Naive thymus-derived CD4-positive, alpha-beta T cell (primary cell): Measurements from ENCODE around the gene AOPEP. TPM values are rescaled to one million over a fixed set of nuclear protein-coding genes. Genes with fewer than 3 reads are reported as not detected.

Experiments used
- ATAC-seq: fragments of 150-1000 bp; cut with Tn5 transposase; 2 replicates; pipeline ENCODE4 v1.10.0; 2021; ENCODE audit warnings: mild to moderate bottlenecking, moderate library complexity
- CTCF ChIA-PET: fragments of 350-600 bp; sonication (Branson Sonifier 250); formaldehyde crosslinking; loops from one replicate; lab custom pipeline; 2021; ENCODE audit warnings: antibody characterized with exemption; lab: Charles Lee
- POLR2A ChIA-PET: fragments of 350-600 bp; sonication (Branson Sonifier 250); formaldehyde crosslinking; loops from one replicate; lab custom pipeline; 2021; ENCODE audit warnings: antibody characterized with exemption, inconsistent platforms; lab: Charles Lee
- DNase-seq, 9 donors: peaks; one replicate each; pipeline versions ENCODE4 v3.0.0 to v3.0.0-alpha.2; 2020 to 2022; ENCODE audit warnings: mixed read lengths in 1 of 9
- H3K27ac ChIP-seq: one replicate; pipeline ENCODE4 v1.7.0; 2013; ENCODE audit warnings: mild to moderate bottlenecking, low read depth, low read length, moderate library complexity
- H3K27me3 ChIP-seq, 2 donors: one replicate each; pipeline ENCODE4 v1.7.0; 2013; ENCODE audit warnings: low read length in 2 of 2, mild to moderate bottlenecking in 2 of 2, moderate library complexity in 2 of 2; ENCODE audit not compliant: control insufficient read depth in 2 of 2, insufficient read depth in 2 of 2
- H3K36me3 ChIP-seq, 3 experiments: 1 replicate in 2 of 3; 2 replicates in 1 of 3; pipeline ENCODE4 v1.7.0; 2013; ENCODE audit warnings: low read length in 3 of 3, mild to moderate bottlenecking in 3 of 3, moderate library complexity in 1 of 3; ENCODE audit not compliant: insufficient read depth in 3 of 3, control insufficient read depth in 2 of 3
- H3K4me1 ChIP-seq, 2 donors: one replicate each; pipeline ENCODE4 v1.7.0; 2013; ENCODE audit warnings: low read length in 2 of 2, mild to moderate bottlenecking in 2 of 2, moderate library complexity in 1 of 2; ENCODE audit not compliant: control insufficient read depth in 2 of 2, insufficient read depth in 2 of 2
- H3K4me3 ChIP-seq: 2 replicates; pipeline ENCODE4 v1.7.0; 2013; ENCODE audit warnings: mild to moderate bottlenecking, low read length
- H3K9me3 ChIP-seq, 3 experiments: 1 replicate in 2 of 3; 2 replicates in 1 of 3; pipeline ENCODE4 v1.7.0; 2013; ENCODE audit warnings: low read length in 3 of 3; ENCODE audit not compliant: control insufficient read depth in 2 of 3
- H3K27ac Mint-ChIP-seq, 9 donors: one replicate each; pipeline ENCODE4 v1.8.0; 2020 to 2022; ENCODE audit warnings: mixed read lengths in 9 of 9, mild to moderate bottlenecking in 8 of 9, moderate library complexity in 5 of 9, inconsistent platforms in 2 of 9
- H3K27me3 Mint-ChIP-seq, 5 donors: one replicate each; pipeline ENCODE4 v1.8.0; 2021 to 2022; ENCODE audit warnings: mixed read lengths in 5 of 5, mild to moderate bottlenecking in 1 of 5
- H3K36me3 Mint-ChIP-seq, 5 donors: one replicate each; pipeline ENCODE4 v1.8.0; 2020 to 2022; ENCODE audit warnings: mixed read lengths in 5 of 5, mild to moderate bottlenecking in 3 of 5, inconsistent platforms in 1 of 5
- H3K4me1 Mint-ChIP-seq, 7 donors: one replicate each; pipeline ENCODE4 v1.8.0; 2020 to 2022; ENCODE audit warnings: mixed read lengths in 7 of 7, mild to moderate bottlenecking in 3 of 7, inconsistent platforms in 1 of 7
- H3K4me3 Mint-ChIP-seq, 10 donors: one replicate each; pipeline ENCODE4 v1.8.0; 2020 to 2022; ENCODE audit warnings: mild to moderate bottlenecking in 10 of 10, mixed read lengths in 10 of 10, moderate library complexity in 6 of 10, inconsistent platforms in 2 of 10
- H3K9me3 Mint-ChIP-seq, 11 donors: one replicate each; pipeline ENCODE4 v1.8.0; 2020 to 2022; ENCODE audit warnings: mixed read lengths in 11 of 11, mild to moderate bottlenecking in 4 of 11, inconsistent platforms in 1 of 11, moderate library complexity in 1 of 11
- intact Hi-C, 2 donors: fragments of 100-400 bp; cut with micrococcal nuclease; formaldehyde crosslinking; loops; one replicate each; pipeline ENCODE4 v1.15.1; 2023
- polyA plus RNA-seq, 2 donors: library from polyadenylated mRNA; unstranded; fragments of 300-500 nt; fragmentation: Illumina TruSeq; gene quantifications; one replicate each; pipeline ENCODE4 v1.2.3, GENCODE V29; 2021
- total RNA-seq, 6 experiments: library from RNA in 5 of 6; stranded (reverse) in 5 of 6; gene quantifications; 1 replicate in 5 of 6; 2 replicates in 1 of 6; pipeline ENCODE4 v1.2.3 and lab custom pipeline; 2021 to 2026

AOPEP gene
- total and polyA plus RNA-seq, 7 experiments from 2014 or later, result 5.7 to 19.0 (median 13.6) TPM

GRCh38 chr9:94799578-94800264 lies 73.2 kb downstream of the AOPEP start:
- ATAC-seq (no peak), DNase-seq (no peak)
- ChIA-PET POLR2A (no interaction called here), CTCF (no interaction called here)
- H3K9me3 Mint-ChIP-seq, result no peaks in the 10 kb centered on the region
- intact Hi-C loops, result loop anchor here in 1 of 2 donors (5.0 kb wide), 1 partner anchor 63 kb away; no protein-coding TSS in a partner anchor
- Histone ChIP-seq H3K4me1 (no peaks in the 10 kb centered on the region), H3K27me3 (no peaks in the 10 kb centered on the region), H3K27ac (no peak overlapping the region), H3K4me3 (no peak overlapping the region), H3K36me3 (peaks cover 0 to 8% (median 0%) of the 10 kb centered on the region in 3 experiments), H3K9me3 (no peaks in the 10 kb centered on the region)
- H3K27ac Mint-ChIP-seq, result peak overlapping the region in 2 of 9 donors; percentile 19 to 36
- H3K27me3 Mint-ChIP-seq, result no peaks in the 10 kb centered on the region
- H3K4me3 Mint-ChIP-seq, result no peak overlapping the region
- H3K36me3 Mint-ChIP-seq, result peaks cover 15 to 45% (median 35%) of the 10 kb centered on the region in 5 donors
- H3K4me1 Mint-ChIP-seq, result peaks cover 0 to 23% (median 0%) of the 10 kb centered on the region in 7 donors

DNA sequence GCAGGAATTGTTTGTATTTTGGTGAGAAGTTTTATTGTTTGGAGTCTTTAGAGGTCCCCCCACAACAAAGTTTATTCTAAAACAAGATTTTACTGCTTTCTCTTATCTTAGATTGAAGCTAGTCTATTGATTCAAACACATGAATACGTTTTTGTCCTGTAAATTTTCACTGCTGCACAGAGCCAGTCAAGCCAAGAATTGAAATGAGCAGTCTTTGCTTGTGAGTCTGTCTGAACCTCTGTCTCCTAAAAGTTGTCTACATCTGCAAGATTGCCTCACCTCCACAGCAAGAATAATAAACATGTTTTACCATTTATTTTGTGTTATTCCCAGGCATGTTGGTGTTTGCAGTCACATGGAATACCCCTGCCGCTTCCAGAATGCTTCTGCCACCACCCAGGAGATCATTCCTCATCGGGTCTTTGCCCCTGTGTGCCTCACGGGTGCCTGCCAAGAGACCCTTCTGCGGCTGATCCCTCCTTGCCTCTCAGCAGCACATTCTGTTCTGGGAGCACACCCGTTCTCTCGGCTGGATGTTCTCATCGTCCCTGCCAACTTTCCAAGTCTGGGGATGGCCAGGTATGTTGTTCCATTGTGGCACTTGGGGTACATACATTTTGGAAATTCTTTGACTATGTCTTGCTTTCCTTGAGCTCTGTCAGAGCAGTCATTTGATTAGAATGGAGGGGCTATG lies 74.1 kb downstream of the AOPEP start:
- CTCF ChIA-PET, result no interaction called here
- Mint-ChIP-seq H3K9me3 (no peaks in the 10 kb centered on the region), H3K27me3 (no peaks in the 10 kb centered on the region), H3K27ac (no peak overlapping the region), H3K36me3 (peaks cover 11 to 41% (median 33%) of the 10 kb centered on the region in 5 donors), H3K4me3 (no peak overlapping the region), H3K4me1 (peaks cover 0 to 25% (median 0%) of the 10 kb centered on the region in 7 donors)
- Histone ChIP-seq H3K4me1 (no peaks in the 10 kb centered on the region), H3K4me3 (no peak overlapping the region), H3K36me3 (peaks cover 0 to 8% (median 0%) of the 10 kb centered on the region in 3 experiments), H3K9me3 (no peaks in the 10 kb centered on the region), H3K27me3 (no peaks in the 10 kb centered on the region), H3K27ac (no peak overlapping the region)
- POLR2A ChIA-PET, result no interaction called here
- intact Hi-C loops, result loop anchor here in 1 of 2 donors (5.0 kb wide), 1 partner anchor 62 kb away; no protein-coding TSS in a partner anchor
- no peak for DNase-seq
- no peak for ATAC-seq

GRCh38 chr9:94801234-94801633 lies 74.7 kb downstream of the AOPEP start:
- no peaks in the 10 kb centered on the region for H3K4me1 ChIP-seq
- H3K27me3 ChIP-seq, result no peaks in the 10 kb centered on the region
- CTCF ChIA-PET, result no interaction called here
- no peaks in the 10 kb centered on the region for H3K27me3 Mint-ChIP-seq
- peaks cover 11 to 44% (median 33%) of the 10 kb centered on the region in 5 donors for H3K36me3 Mint-ChIP-seq
- peaks cover 0 to 9% (median 0%) of the 10 kb centered on the region in 3 experiments for H3K36me3 ChIP-seq
- POLR2A ChIA-PET, result no interaction called here
- intact Hi-C loops, result loop anchor here in 1 of 2 donors (5.0 kb wide), 1 partner anchor 61 kb away; no protein-coding TSS in a partner anchor
- no peaks in the 10 kb centered on the region for H3K9me3 Mint-ChIP-seq
- ATAC-seq (no peak), DNase-seq (no peak)
- no peaks in the 10 kb centered on the region for H3K9me3 ChIP-seq
- H3K4me3 ChIP-seq, result no peak overlapping the region
- H3K27ac ChIP-seq, result no peak overlapping the region
- H3K4me1 Mint-ChIP-seq, result peaks cover 0 to 25% (median 0%) of the 10 kb centered on the region in 7 donors
- peak overlapping the region in 1 of 9 donors; percentile 20 for H3K27ac Mint-ChIP-seq
- no peak overlapping the region for H3K4me3 Mint-ChIP-seq

DNA sequence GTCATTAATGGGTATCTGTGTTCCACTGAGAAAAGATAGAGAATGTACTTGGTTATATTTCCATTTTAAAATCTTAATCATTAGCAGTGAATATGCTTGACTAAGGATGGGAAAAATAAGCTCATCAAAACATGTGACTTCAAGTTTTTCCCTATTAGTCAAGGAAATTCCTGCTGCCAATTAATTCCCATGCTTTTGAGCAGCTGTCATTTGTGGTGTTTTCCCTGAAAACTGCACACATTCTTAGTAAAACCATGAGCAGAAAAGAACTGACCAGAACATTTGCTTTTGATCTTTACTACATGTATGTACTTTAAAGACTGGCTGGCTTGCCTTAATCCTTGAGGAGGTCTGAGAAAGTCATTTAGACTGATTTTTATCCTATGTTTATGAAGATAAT lies 75.2 kb downstream of the AOPEP start:
- ChIA-PET POLR2A (no interaction called here), CTCF (no interaction called here)
- DNase-seq, result no peak
- Mint-ChIP-seq H3K4me3 (no peak overlapping the region), H3K9me3 (no peaks in the 10 kb centered on the region), H3K27ac (no peak overlapping the region), H3K36me3 (peaks cover 11 to 44% (median 34%) of the 10 kb centered on the region in 5 donors), H3K4me1 (peaks cover 0 to 25% (median 2%) of the 10 kb centered on the region in 7 donors), H3K27me3 (no peaks in the 10 kb centered on the region)
- intact Hi-C loops, result loop anchor here in 1 of 2 donors (5.0 kb wide), 1 partner anchor 61 kb away; no protein-coding TSS in a partner anchor
- no peak for ATAC-seq
- H3K4me3 ChIP-seq, result no peak overlapping the region
- H3K27me3 ChIP-seq, result no peaks in the 10 kb centered on the region
- no peaks in the 10 kb centered on the region for H3K4me1 ChIP-seq
- H3K36me3 ChIP-seq, result peaks cover 0 to 13% (median 0%) of the 10 kb centered on the region in 3 experiments
- H3K9me3 ChIP-seq, result no peaks in the 10 kb centered on the region
- H3K27ac ChIP-seq, result no peak overlapping the region

DNA sequence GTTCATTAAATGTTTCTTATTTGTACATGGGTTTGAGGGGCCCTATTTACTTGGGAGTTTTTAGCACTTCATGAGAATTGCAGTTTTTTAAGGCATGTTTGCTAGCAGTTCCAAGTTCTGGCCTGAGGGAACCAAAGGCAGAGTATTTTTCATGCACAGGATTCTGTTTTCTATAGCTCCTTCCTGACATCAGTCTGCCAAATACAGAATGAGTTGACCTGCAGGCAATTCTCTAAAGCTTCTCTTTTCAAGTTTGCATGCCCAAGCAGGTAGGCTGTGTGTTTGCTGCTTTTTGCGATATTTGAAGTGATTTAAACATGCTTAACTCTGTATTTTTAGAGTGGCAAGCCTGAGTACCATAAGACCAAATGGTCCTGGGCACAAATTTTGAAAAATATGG lies 75.8 kb downstream of the AOPEP start:
- Histone ChIP-seq H3K27me3 (no peaks in the 10 kb centered on the region), H3K9me3 (no peaks in the 10 kb centered on the region), H3K4me3 (no peak overlapping the region), H3K36me3 (peaks cover 0 to 14% (median 0%) of the 10 kb centered on the region in 3 experiments), H3K4me1 (no peaks in the 10 kb centered on the region), H3K27ac (no peak overlapping the region)
- Mint-ChIP-seq H3K4me3 (no peak overlapping the region), H3K4me1 (peaks cover 0 to 25% (median 2%) of the 10 kb centered on the region in 7 donors), H3K27ac (no peak overlapping the region), H3K36me3 (peaks cover 12 to 46% (median 35%) of the 10 kb centered on the region in 5 donors), H3K27me3 (no peaks in the 10 kb centered on the region), H3K9me3 (no peaks in the 10 kb centered on the region)
- ATAC-seq, result no peak
- POLR2A ChIA-PET, result no interaction called here
- no peak for DNase-seq
- CTCF ChIA-PET, result no interaction called here
- intact Hi-C loops, result loop anchor here in 1 of 2 donors (5.0 kb wide), 1 partner anchor 60 kb away; no protein-coding TSS in a partner anchor

DNA sequence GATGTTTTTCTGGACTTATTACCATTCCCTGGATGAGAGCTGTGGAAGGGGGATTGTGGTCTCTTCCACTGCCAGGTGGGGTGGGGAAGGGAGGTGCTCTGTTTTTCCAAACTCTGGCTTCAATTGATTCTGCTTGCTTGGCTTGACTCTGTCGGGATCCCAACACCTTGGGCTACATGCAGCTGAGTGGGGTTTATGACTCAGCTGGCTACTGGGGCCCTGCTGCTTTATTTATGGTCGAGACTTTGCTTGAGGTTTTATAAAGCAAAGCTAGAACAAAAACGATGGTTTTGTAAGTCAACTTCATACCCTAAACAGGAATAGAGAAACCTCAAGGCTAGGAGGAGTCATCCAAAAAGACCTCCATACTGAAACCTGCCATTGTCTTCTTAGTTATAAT lies 76.3 kb downstream of the AOPEP start:
- Mint-ChIP-seq H3K9me3 (no peaks in the 10 kb centered on the region), H3K27ac (no peak overlapping the region), H3K4me1 (peaks cover 0 to 25% (median 2%) of the 10 kb centered on the region in 7 donors), H3K4me3 (peak overlapping the region in 1 of 10 donors; percentile 16), H3K27me3 (no peaks in the 10 kb centered on the region), H3K36me3 (peaks cover 16 to 51% (median 40%) of the 10 kb centered on the region in 5 donors)
- no peak overlapping the region for H3K27ac ChIP-seq
- POLR2A ChIA-PET, result no interaction called here
- peak in 1 of 9 donors; percentile 27 for DNase-seq
- no peak for ATAC-seq
- H3K27me3 ChIP-seq, result no peaks in the 10 kb centered on the region
- H3K4me1 ChIP-seq, result no peaks in the 10 kb centered on the region
- no peak overlapping the region for H3K4me3 ChIP-seq
- intact Hi-C loops, result loop anchor here in 1 of 2 donors (5.0 kb wide), 1 partner anchor 60 kb away; no protein-coding TSS in a partner anchor
- H3K36me3 ChIP-seq, result peaks cover 0 to 19% (median 0%) of the 10 kb centered on the region in 3 experiments
- H3K9me3 ChIP-seq, result no peaks in the 10 kb centered on the region
- CTCF ChIA-PET, result no interaction called here
